GM23338 (cell line): Measurements from ENCODE around the gene STAT5B. TPM values are rescaled to one million over a fixed set of nuclear protein-coding genes. Genes with fewer than 3 reads are reported as not detected.

Experiments
- ATAC-seq: fragments of 200-7000 bp; cut with Tn5 transposase; 3 replicates; pipeline ENCODE4 v1.9.1; 2020
- DNase-seq: peaks from one replicate; pipeline ENCODE4 v3.0.0-alpha.2; 2015; ENCODE audit warnings: low spot score
- H2AFZ ChIP-seq: fragments of 200-600 bp; sonication (generic); 2 replicates; pipeline ENCODE4 v1.8.0; 2016; ENCODE audit warnings: antibody characterized with exemption, mild to moderate bottlenecking, moderate library complexity
- H3F3A ChIP-seq: fragments of 200-600 bp; sonication (generic); replicated peaks from 2 replicates; pipeline ENCODE4 v1.8.0; 2017; ENCODE audit warnings: antibody characterized with exemption, mixed run types, low read depth
- H3K27ac ChIP-seq: fragments of 200-600 bp; sonication (generic); 2 replicates; pipeline ENCODE4 v1.6.1; 2016; ENCODE audit warnings: low read depth
- H3K27me3 ChIP-seq: fragments of 200-600 bp; sonication (generic); 2 replicates; pipeline ENCODE4 v1.8.0; 2016; ENCODE audit warnings: mild to moderate bottlenecking, mixed run types, moderate library complexity; ENCODE audit not compliant: insufficient read depth
- H3K36me3 ChIP-seq: fragments of 200-600 bp; sonication (generic); 2 replicates; pipeline ENCODE4 v1.8.0; 2016; ENCODE audit warnings: mild to moderate bottlenecking; ENCODE audit not compliant: insufficient read depth
- H3K4me1 ChIP-seq: fragments of 200-600 bp; sonication (generic); 2 replicates; pipeline ENCODE4 v1.8.0; 2016; ENCODE audit warnings: mild to moderate bottlenecking, moderate library complexity; ENCODE audit not compliant: insufficient read depth
- H3K4me2 ChIP-seq: fragments of 200-600 bp; sonication (generic); 2 replicates; pipeline ENCODE4 v1.7.1; 2017; ENCODE audit warnings: mixed run types
- H3K4me3 ChIP-seq: fragments of 200-600 bp; sonication (generic); 2 replicates; pipeline ENCODE4 v1.6.1; 2016; ENCODE audit warnings: mixed run types
- H3K79me2 ChIP-seq: fragments of 200-600 bp; sonication (generic); replicated peaks from 2 replicates; pipeline ENCODE4 v1.8.0; 2017; ENCODE audit warnings: mild to moderate bottlenecking; ENCODE audit not compliant: insufficient read depth
- H3K9me2 ChIP-seq: fragments of 200-600 bp; sonication (generic); 2 replicates; pipeline ENCODE4 v1.8.0; 2017; ENCODE audit not compliant: insufficient read depth
- H4K20me1 ChIP-seq: fragments of 200-600 bp; sonication (generic); replicated peaks from 2 replicates; pipeline ENCODE4 v1.8.0; 2017; ENCODE audit warnings: mild to moderate bottlenecking; ENCODE audit not compliant: insufficient read depth
- H3K27ac Mint-ChIP-seq: 2 replicates; pipeline ENCODE4 v1.8.0; 2020; ENCODE audit warnings: inconsistent platforms, mild to moderate bottlenecking, moderate library complexity, mixed read lengths
- H3K27me3 Mint-ChIP-seq: 3 replicates; pipeline ENCODE4 v1.8.0; 2022; ENCODE audit warnings: low read depth, mild to moderate bottlenecking, moderate library complexity, mixed read lengths, inconsistent platforms; ENCODE audit not compliant: insufficient read depth, poor library complexity
- H3K36me3 Mint-ChIP-seq: 3 replicates; pipeline ENCODE4 v1.8.0; 2021; ENCODE audit warnings: low read depth, mild to moderate bottlenecking, inconsistent platforms, moderate library complexity, mixed read lengths
- H3K4me1 Mint-ChIP-seq: 3 replicates; pipeline ENCODE4 v1.8.0; 2020; ENCODE audit warnings: mild to moderate bottlenecking, inconsistent platforms, mixed read lengths
- H3K4me3 Mint-ChIP-seq: 3 replicates; pipeline ENCODE4 v1.8.0; 2021; ENCODE audit warnings: moderate library complexity, mild to moderate bottlenecking, inconsistent platforms, mixed read lengths
- H3K9me3 Mint-ChIP-seq: 3 replicates; pipeline ENCODE4 v1.8.0; 2020; ENCODE audit warnings: moderate library complexity, mild to moderate bottlenecking, inconsistent platforms, mixed read lengths
- CREB1 ChIP-seq: fragments of 250-450 bp; sonication (Bioruptor Pico); IDR thresholded peaks from 2 replicates; pipeline ENCODE4 v1.5.0; 2020; ENCODE audit warnings: low read depth, mild to moderate bottlenecking, moderate library complexity
- EZH2 ChIP-seq: fragments of 200-600 bp; sonication (generic); IDR thresholded peaks from one replicate; pipeline ENCODE4 v1.8.0; 2017; ENCODE audit warnings: antibody characterized with exemption, mild to moderate bottlenecking, low read depth; ENCODE audit not compliant: unreplicated experiment
- EZH2phosphoT487 ChIP-seq: fragments of 200-600 bp; sonication (generic); IDR thresholded peaks from one replicate; pipeline ENCODE4 v1.8.1; 2018; ENCODE audit warnings: antibody characterized with exemption; ENCODE audit not compliant: unreplicated experiment
- NANOG ChIP-seq: IDR thresholded peaks from 2 replicates; pipeline ENCODE4 v1.6.1; 2016; ENCODE audit warnings: antibody characterized with exemption, borderline replicate concordance
- STAT1 ChIP-seq: IDR thresholded peaks from one replicate; pipeline ENCODE4 v1.6.1; 2016; ENCODE audit warnings: antibody characterized with exemption; ENCODE audit not compliant: unreplicated experiment
- ZNF114 ChIP-seq: fragments of 250-450 bp; sonication (Bioruptor Pico); IDR thresholded peaks from 2 replicates; pipeline ENCODE4 v1.5.0; 2020; ENCODE audit warnings: mild to moderate bottlenecking, moderate library complexity
- ZNF331 ChIP-seq: fragments of 250-450 bp; sonication (Bioruptor Pico); IDR thresholded peaks from 2 replicates; pipeline ENCODE4 v1.5.0; 2020; ENCODE audit warnings: low read depth, mild to moderate bottlenecking, moderate library complexity
- ZNF462 ChIP-seq: fragments of 250-450 bp; sonication (Bioruptor Pico); IDR thresholded peaks from 2 replicates; pipeline ENCODE4 v1.5.0; 2020; ENCODE audit warnings: mild to moderate bottlenecking, moderate library complexity
- polyA plus RNA-seq: library from polyadenylated mRNA; unstranded; fragments of >200 nt; fragmentation: Nextera tagmentation; extraction: Ambion mirVana; gene quantifications from 2 replicates; pipeline ENCODE4 v1.2.1, GENCODE V29; 2016
- total RNA-seq: library from RNA; depleted of rRNA; stranded (reverse); fragments of >200 nt; shearing (Covaris generic); gene quantifications from 2 replicates; pipeline ENCODE4 v1.2.3, GENCODE V29; 2014
- TF ChIP-seq, protein P1 (sequence below), 2 experiments: fragments of 200-600 bp in 1 of 2; sonication (generic) in 1 of 2; conservative IDR thresholded peaks; 2 replicates each; pipeline versions ENCODE4 v1.5.1 to v1.6.1; 2016 to 2017; ENCODE audit warnings: antibody characterized with exemption in 2 of 2, low read depth in 2 of 2, mild to moderate bottlenecking in 2 of 2, moderate library complexity in 1 of 2

STAT5B gene
- total and polyA plus RNA-seq, 2 experiments from 2014 or later, result 13.9 to 60.5 TPM

DNA sequence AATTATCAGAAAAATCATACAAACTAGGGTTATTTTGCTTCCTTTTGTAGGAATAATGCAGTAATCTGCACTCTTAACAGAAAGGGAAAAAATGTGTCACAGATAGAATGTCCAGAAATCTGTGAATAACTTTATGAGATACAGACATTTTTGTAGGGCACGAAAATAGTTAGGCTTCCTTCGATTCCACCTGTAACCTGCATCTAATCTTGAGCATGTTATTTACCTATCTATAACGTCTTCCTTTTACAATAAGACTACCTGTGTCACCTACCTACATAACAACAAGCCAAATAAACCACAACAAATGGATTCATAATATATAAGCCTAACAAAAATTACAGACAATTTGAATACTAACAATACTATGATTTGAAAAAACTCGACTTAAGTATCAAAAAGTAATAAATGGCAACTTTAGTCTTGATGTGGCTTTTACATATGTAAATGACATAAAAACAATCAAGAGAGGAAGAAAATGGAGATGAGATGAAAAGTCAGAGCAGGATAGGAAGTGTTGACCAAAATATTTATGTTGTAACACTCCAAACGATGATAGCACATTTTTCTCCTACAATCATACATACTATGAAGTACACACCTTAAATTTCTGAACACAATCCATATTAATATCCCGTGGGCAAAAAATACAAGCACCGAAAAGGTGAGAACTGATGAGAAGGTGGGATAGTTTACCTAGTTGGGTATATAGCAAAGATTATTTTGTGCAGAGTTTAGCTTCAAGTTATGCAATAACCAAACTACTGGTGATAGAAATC lies 2.5 kb downstream of the STAT5B start (continued):
- TF ChIP-seq ZNF114, result no peak
- no peak for TF ChIP-seq CREB1 (CRISPR knock-in tag)
- TF ChIP-seq ZNF331 (CRISPR knock-in tag), result no peak
- TF ChIP-seq ZNF462 (CRISPR knock-in tag), result no peak
- no peak for TF ChIP-seq NANOG
- TF ChIP-seq EZH2, result no peak

GRCh38 chr17:42272162-42272907 lies 3.9 kb downstream of the STAT5B start:
- H3K27me3 ChIP-seq, result peaks cover 7% of the 10 kb centered on the region
- H3K36me3 Mint-ChIP-seq, result no peaks in the 10 kb centered on the region
- peaks cover 80% of the 10 kb centered on the region for H3K79me2 ChIP-seq
- no peaks in the 10 kb centered on the region for H3K36me3 ChIP-seq
- no peak overlapping the region for H2AFZ ChIP-seq
- no peaks in the 10 kb centered on the region; the same call in 2 of the 3 replicates for H3K9me3 Mint-ChIP-seq
- no peak overlapping the region for H3K27ac ChIP-seq
- peak overlapping the region; percentile 98 for H3K4me2 ChIP-seq
- peak overlapping the region; percentile 43; the same call in 2 of the 3 replicates for H3K4me3 Mint-ChIP-seq
- H3K4me1 Mint-ChIP-seq, result peaks cover 45% of the 10 kb centered on the region
- peak overlapping the region; percentile 87 for H3K4me3 ChIP-seq
- H3K4me1 ChIP-seq, result peaks cover 52% of the 10 kb centered on the region
- no peak overlapping the region for H3K27ac Mint-ChIP-seq
- H3F3A ChIP-seq, result peaks cover 10% of the 10 kb centered on the region; the same call in 1 of the 2 replicates
- peaks cover 7% of the 10 kb centered on the region for H3K27me3 Mint-ChIP-seq
- no peaks in the 10 kb centered on the region for H3K9me2 ChIP-seq
- no peak for ATAC-seq
- peaks cover 5% of the 10 kb centered on the region; the same call in 1 of the 2 replicates for H4K20me1 ChIP-seq
- DNase-seq, result no peak
- TF ChIP-seq EZH2phosphoT487 (no peak), STAT1 (no peak), ZNF114 (no peak)
- TF ChIP-seq, protein P1, sequence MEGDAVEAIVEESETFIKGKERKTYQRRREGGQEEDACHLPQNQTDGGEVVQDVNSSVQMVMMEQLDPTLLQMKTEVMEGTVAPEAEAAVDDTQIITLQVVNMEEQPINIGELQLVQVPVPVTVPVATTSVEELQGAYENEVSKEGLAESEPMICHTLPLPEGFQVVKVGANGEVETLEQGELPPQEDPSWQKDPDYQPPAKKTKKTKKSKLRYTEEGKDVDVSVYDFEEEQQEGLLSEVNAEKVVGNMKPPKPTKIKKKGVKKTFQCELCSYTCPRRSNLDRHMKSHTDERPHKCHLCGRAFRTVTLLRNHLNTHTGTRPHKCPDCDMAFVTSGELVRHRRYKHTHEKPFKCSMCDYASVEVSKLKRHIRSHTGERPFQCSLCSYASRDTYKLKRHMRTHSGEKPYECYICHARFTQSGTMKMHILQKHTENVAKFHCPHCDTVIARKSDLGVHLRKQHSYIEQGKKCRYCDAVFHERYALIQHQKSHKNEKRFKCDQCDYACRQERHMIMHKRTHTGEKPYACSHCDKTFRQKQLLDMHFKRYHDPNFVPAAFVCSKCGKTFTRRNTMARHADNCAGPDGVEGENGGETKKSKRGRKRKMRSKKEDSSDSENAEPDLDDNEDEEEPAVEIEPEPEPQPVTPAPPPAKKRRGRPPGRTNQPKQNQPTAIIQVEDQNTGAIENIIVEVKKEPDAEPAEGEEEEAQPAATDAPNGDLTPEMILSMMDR (conservative IDR thresholded peaks at IDR 0.05; ENCODE audit: low read depth in 2 of 2), result no peak
